ENCODE measurements around the gene BPIFB2.

The BPIFB2 gene

DNA sequence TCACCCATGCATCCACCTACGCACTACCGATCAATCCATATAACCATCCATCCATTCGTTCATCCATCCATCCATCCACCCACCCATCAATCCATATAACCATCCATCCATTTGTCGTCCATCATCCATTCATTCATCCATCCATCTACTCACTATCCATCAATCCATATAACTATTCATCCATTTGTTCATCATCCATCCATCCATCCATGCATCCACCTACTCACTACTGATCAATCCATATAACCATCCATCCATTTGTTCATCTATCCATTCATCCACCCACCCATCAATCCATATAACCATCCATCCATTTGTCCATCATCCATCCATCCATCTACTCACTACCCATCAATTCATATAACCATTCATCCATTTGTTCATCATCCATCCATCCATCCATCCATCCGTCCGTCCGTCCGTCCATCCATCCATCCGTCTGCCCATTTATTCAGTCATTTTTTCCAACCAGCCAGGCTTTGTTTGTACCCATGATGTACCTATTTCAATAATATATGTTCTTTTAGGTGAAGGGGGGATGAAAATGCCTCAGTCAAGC is 17.9 kb downstream of the BPIFB2 start:
- H3K9ac ChIP-seq = no peak overlapping the region
- H3K27me3 ChIP-seq = no peaks in the 10 kb centered on the region
- no peak overlapping the region for H3K27ac ChIP-seq
- H3K4me1 ChIP-seq = no peaks in the 10 kb centered on the region
- no peak overlapping the region for H3K4me2 ChIP-seq
- no peaks in the 10 kb centered on the region for H3K36me3 ChIP-seq
- no peaks in the 10 kb centered on the region for H4K20me1 ChIP-seq
- no peaks in the 10 kb centered on the region for H3K9me3 ChIP-seq
- H3K4me3 ChIP-seq = no peak overlapping the region
- TF ChIP-seq Cebpa-rat (IDR thresholded peaks at IDR 0.05) = no peak

DNA sequence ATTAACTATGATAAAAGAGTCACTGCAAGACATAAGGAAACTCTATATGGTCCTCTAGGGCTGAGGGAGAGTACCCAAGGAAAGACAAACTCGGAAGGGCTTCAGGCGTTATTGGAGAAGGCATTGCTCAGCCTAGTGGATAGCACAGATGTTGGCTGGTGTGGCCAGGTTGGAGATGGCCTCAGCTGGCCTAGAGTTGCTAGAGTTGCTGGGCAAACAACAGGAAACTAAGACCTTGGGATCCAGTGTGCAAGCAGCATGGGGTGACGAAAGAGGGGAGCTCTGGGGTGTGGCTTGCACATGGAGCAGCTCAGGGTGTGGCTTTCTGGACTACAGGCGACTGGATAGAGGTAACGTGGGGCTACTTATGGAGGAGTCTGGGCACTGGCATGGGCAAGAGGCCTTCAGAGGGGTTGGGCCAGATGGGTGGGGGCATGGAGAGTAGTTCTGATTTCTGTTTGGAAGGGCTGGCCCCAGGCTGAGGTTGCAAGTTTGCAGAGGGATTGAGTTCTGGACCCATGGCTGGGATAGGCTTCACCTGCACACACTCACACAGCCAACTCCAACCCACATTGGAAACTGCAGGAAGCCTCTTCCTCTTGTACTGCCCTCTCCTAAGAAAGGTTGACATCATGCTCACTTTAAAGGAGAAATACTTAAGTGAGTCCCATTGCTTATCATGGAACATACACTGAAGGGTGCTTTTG is 18.7 kb downstream of the BPIFB2 start:
- Histone ChIP-seq H4K20me1 (no peaks in the 10 kb centered on the region), H3K4me2 (no peak overlapping the region), H3K4me1 (no peaks in the 10 kb centered on the region), H3K27ac (no peak overlapping the region), H3K9me3 (no peaks in the 10 kb centered on the region), H3K4me3 (no peak overlapping the region), H3K9ac (no peak overlapping the region), H3K36me3 (no peaks in the 10 kb centered on the region), H3K27me3 (no peaks in the 10 kb centered on the region)
- no peak for TF ChIP-seq Cebpa-rat (IDR thresholded peaks at IDR 0.05)

DNA sequence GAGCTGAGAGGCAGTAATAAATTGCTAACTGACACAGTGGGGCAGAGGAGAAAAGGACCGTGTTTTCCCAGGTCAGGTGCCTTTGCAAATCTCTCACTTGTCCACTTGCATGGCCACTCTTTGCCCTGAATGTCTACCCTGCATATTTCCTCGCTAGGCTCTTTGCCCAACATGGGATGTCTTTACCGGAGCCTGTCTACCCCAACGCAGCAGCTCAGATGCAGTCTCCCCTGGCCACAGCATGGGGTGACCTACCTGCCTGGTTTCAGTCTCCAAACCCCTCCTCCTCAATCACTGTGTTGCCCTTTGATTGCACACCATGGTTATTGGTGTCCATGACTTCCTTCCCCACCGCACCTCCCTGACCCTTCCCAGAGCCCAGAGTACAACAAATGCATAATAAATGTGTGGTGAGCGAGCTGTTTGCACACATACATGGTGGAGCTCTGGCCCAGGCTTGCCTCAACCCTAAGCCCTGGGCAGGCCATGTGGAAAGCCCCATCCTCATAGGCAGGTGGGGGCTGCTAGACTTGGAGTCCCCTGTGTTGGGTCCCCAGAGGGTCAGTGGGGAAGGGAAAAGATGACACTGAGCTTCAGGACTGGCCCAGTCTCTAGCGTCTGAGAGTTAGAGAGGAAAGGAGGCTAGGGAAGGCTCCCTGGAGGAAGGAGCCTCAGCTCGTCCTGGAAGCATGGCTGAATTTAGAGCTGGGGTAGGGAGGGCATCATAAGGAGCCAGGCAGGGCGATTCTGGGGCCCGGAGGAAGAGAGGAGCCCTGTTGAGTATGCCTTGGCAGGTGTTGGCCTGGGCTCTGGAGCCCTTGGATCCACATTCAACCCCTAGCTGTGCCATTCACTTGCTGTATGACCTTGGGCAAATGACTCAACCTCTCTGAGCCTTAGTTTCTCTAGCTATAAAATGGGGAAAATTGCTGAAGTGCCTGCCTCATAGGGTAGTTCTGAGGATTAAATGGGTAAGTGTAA is 19.6 kb downstream of the BPIFB2 start:
- Histone ChIP-seq H3K9me3 (no peaks in the 10 kb centered on the region), H3K4me2 (no peak overlapping the region), H3K27me3 (no peaks in the 10 kb centered on the region), H3K36me3 (no peaks in the 10 kb centered on the region), H4K20me1 (no peaks in the 10 kb centered on the region), H3K4me3 (no peak overlapping the region), H3K9ac (no peak overlapping the region), H3K27ac (no peak overlapping the region), H3K4me1 (no peaks in the 10 kb centered on the region)
- no peak for TF ChIP-seq Cebpa-rat (IDR thresholded peaks at IDR 0.05)

DNA sequence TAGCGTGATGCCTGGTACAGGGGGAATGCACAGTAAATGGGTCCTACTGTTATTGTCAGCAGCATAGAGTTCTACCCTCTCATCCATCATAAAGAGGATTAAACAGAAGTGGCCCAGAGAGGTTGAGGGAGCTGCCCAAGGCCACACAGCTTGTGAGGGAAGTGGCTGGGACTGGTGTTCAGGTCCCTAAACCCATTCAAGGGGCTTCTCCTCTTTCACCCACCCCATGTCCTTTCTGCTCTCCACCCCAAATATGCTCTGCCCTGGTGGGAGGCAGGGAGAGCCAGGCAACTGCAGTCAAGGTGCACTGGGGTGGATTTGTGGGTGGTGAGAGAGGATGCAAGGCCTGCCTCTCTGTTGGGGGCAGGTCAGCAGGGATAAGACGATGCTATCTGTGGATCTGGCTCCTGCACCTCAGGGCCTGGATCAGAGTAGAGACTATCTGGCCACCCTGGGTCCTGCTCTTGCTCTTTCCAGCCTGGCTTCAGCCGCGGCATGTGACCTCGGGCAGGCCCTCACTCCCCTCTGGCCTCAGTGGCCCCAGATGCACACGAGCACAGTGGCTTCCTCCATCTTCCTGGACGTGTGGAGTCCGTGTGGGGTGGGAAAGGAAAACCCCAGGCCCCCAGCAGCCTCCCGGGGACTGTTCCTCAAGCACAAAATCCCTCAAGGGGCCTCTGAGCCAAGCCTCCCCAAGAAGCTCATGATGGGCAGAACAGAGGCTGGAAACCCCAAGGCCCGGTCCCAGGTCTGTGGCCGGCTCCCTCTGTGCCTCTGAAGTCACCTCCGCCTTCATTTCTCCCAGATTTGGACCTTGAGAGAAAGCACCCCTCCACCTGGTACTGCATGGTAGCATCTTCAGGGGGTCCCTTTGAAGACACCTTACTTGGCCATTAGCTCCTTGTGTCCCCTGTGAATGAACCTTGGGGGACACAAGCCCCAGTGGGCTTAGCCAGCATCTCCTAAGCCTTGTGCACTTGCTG is 20.6 kb downstream of the BPIFB2 start:
- Histone ChIP-seq H3K4me2 (no peak overlapping the region), H4K20me1 (no peaks in the 10 kb centered on the region), H3K27ac (no peak overlapping the region), H3K9ac (no peak overlapping the region), H3K27me3 (no peaks in the 10 kb centered on the region), H3K4me3 (no peak overlapping the region), H3K36me3 (no peaks in the 10 kb centered on the region), H3K4me1 (no peaks in the 10 kb centered on the region), H3K9me3 (no peaks in the 10 kb centered on the region)
- no peak for TF ChIP-seq Cebpa-rat (IDR thresholded peaks at IDR 0.05)

DNA sequence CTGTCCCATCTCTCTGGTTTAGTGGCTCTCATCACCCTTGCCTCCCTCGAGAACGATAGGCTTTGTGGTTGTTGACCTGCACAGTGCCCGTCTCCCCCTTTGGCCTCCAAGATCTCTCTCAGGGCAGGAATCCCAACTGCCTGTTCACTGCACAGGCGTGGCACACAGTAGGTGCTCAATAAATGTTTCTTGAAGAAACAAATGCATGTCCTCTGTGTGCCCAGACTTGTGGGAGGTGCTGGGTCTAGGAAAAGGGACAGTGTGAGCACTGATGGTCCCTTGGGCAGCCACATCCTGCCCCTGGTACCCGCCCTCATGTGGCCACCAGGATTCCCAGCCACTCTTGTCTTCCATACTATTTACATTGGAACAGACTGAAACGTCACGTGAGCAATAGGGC is 21.4 kb downstream of the BPIFB2 start:
- Histone ChIP-seq H4K20me1 (no peaks in the 10 kb centered on the region), H3K9ac (no peak overlapping the region), H3K4me3 (no peak overlapping the region), H3K36me3 (no peaks in the 10 kb centered on the region), H3K9me3 (no peaks in the 10 kb centered on the region), H3K4me2 (no peak overlapping the region), H3K27ac (no peak overlapping the region), H3K4me1 (no peaks in the 10 kb centered on the region), H3K27me3 (no peaks in the 10 kb centered on the region)
- no peak for TF ChIP-seq Cebpa-rat (IDR thresholded peaks at IDR 0.05)

DNA sequence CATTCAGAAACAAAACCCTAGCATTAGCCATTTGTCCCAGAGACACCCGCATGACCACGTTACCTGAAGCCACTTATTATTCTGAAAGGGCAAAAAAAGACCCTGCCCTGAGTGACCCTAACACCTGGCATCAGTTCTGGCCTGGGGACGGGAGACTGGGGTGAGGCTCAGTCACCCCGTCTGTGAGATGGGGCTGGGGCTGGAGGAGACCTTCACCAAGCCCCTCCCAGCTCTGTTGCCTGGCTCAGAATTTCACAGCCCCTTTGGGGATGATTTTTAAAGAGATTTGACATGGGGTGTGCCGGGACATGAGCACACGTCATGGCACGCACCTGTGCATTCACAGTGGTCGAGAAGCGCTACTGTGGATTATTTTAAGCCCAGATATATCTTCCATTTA is 22.6 kb downstream of the BPIFB2 start:
- H3K4me2 ChIP-seq = no peak overlapping the region
- H3K27me3 ChIP-seq = no peaks in the 10 kb centered on the region
- H3K36me3 ChIP-seq = no peaks in the 10 kb centered on the region
- H3K9ac ChIP-seq = no peak overlapping the region
- H3K4me1 ChIP-seq = no peaks in the 10 kb centered on the region
- no peaks in the 10 kb centered on the region for H4K20me1 ChIP-seq
- no peak for TF ChIP-seq Cebpa-rat (IDR thresholded peaks at IDR 0.05)
- H3K4me3 ChIP-seq = no peak overlapping the region
- H3K9me3 ChIP-seq = no peaks in the 10 kb centered on the region
- H3K27ac ChIP-seq = no peak overlapping the region

DNA sequence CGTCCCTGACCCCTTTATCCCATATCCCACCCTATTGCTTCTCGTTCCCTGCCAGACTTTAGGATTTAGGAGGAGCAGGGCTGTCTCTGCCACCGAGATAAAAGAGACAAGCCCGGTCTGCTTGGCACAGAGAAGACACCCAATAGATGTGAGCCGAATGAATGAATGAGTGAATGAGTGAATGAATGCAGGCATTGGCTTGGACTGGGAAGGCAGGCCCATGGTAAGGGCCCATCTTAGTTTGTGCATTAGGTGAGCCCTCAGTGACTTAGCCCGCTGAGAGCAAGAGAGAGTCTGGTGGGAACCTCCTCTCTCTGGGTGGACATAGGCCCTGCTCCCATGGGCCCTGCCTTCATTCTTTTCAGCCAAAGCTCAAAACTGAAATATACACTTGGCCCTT is 23.1 kb downstream of the BPIFB2 start:
- no peaks in the 10 kb centered on the region for H3K27me3 ChIP-seq
- no peak for TF ChIP-seq Cebpa-rat (IDR thresholded peaks at IDR 0.05)
- no peak overlapping the region for H3K27ac ChIP-seq
- H3K4me3 ChIP-seq = no peak overlapping the region
- H3K36me3 ChIP-seq = no peaks in the 10 kb centered on the region
- H3K9ac ChIP-seq = no peak overlapping the region
- H3K9me3 ChIP-seq = no peaks in the 10 kb centered on the region
- H3K4me1 ChIP-seq = 0 out of 2 replicates have a peak, but pooled peaks cover 2% of the 10 kb centered on the region
- H4K20me1 ChIP-seq = no peaks in the 10 kb centered on the region
- H3K4me2 ChIP-seq = no peak overlapping the region

DNA sequence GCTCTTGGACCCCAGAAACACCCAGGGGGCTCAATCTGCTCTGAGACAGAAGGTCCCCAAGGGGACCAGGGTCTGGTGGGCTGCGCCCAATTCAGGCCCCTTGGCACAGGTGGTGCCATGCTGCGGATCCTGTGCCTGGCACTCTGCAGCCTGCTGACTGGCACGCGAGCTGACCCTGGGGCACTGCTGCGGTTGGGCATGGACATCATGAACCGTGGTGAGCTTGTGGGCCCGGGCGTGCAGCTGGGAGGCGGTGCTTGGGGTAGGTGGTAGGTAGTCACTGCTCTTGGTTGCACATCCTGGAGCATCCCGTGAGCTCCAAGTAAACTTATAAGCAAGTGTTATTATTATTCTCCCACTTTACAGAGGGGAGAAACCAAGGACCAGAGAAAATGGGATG is 24.0 kb downstream of the BPIFB2 start, which contains the start of gene BPIFB6:
Gene BPIFB6, plus strand, starts transcription at position 118 of the 400 bp plus-strand sequence. Its CDS starts 0 bp downstream, at position 118.
- Histone ChIP-seq H3K9me3 (no peaks in the 10 kb centered on the region), H3K27me3 (no peaks in the 10 kb centered on the region), H3K4me3 (no peak within 1 kb of the TSS), H3K9ac (no peak within 1 kb of the TSS), H3K4me2 (no peak within 1 kb of the TSS), H3K4me1 (0 out of 2 replicates have a peak, but pooled peaks cover 4% of the 10 kb centered on the region), H4K20me1 (no peaks in the 10 kb centered on the region), H3K27ac (no peak within 1 kb of the TSS), H3K36me3 (no peaks in the 10 kb centered on the region)
- no peak for TF ChIP-seq Cebpa-rat (IDR thresholded peaks at IDR 0.05)

DNA sequence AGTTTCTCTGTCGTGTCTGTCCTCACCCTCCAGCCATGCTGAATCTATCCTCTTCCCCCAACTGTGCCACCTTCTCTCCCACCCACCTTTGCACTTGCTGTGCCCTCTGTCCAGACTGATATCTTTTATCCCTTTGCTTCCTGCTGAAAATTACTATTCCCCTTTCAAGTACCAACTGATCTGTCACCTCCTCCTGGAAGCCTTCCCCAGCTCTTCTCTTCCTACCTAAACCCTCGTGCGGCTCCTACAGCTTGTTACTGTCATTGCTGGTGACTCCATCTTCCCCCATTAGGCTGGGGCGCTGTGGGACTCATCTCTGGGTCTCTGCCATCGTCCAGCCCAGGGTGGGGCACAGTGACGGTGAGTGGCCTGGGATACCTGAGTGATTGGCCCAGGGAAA is 25.1 kb downstream of the BPIFB2 start:
- no peaks in the 10 kb centered on the region for H3K9me3 ChIP-seq
- H3K27me3 ChIP-seq = no peaks in the 10 kb centered on the region
- H3K4me2 ChIP-seq = no peak overlapping the region
- no peaks in the 10 kb centered on the region for H4K20me1 ChIP-seq
- no peak overlapping the region for H3K4me3 ChIP-seq
- H3K27ac ChIP-seq = no peak overlapping the region
- TF ChIP-seq Cebpa-rat (IDR thresholded peaks at IDR 0.05) = no peak
- H3K9ac ChIP-seq = no peak overlapping the region
- H3K36me3 ChIP-seq = no peaks in the 10 kb centered on the region
- 0 out of 2 replicates have a peak, but pooled peaks cover 4% of the 10 kb centered on the region for H3K4me1 ChIP-seq

Data from BLaER1 (cell line).